Lung (tissue), 12 donors: ENCODE data around the gene BBOX1. TPM values are rescaled to one million over a fixed set of nuclear protein-coding genes. Genes with fewer than 3 reads are reported as not detected.

Experiments
- ATAC-seq: fragments of 200-7000 bp; cut with Tn5 transposase; one replicate; pipeline ENCODE4 v1.9.1; 2020; ENCODE audit warnings: moderate number of reproducible peaks; ENCODE audit not compliant: insufficient read depth, low FRiP score
- DNase-seq, 3 donors: peaks; one replicate each; pipeline ENCODE4 v3.0.0-alpha.2; 2013 to 2017
- H3K27ac ChIP-seq, 2 donors: one replicate each; pipeline ENCODE4 v1.5.1; 2013; ENCODE audit warnings: mild to moderate bottlenecking in 2 of 2, moderate library complexity in 2 of 2, control low read depth in 1 of 2, inconsistent platforms in 1 of 2, low read depth in 1 of 2, low read length in 1 of 2
- H3K27me3 ChIP-seq, 3 donors: one replicate each; pipeline ENCODE4 v1.5.1; 2013; ENCODE audit warnings: low read length in 2 of 3; ENCODE audit not compliant: control insufficient read depth in 3 of 3, insufficient read depth in 3 of 3
- H3K36me3 ChIP-seq, 4 donors: one replicate each; pipeline ENCODE4 v1.5.1; 2013; ENCODE audit warnings: low read length in 4 of 4, mild to moderate bottlenecking in 1 of 4, moderate library complexity in 1 of 4; ENCODE audit not compliant: control insufficient read depth in 4 of 4, insufficient read depth in 4 of 4
- H3K4me1 ChIP-seq, 5 donors: one replicate each; pipeline ENCODE4 v1.5.1; 2013; ENCODE audit warnings: low read length in 5 of 5, mild to moderate bottlenecking in 2 of 5, moderate library complexity in 1 of 5; ENCODE audit not compliant: control insufficient read depth in 5 of 5, insufficient read depth in 5 of 5
- H3K4me3 ChIP-seq: one replicate; pipeline ENCODE4 v1.5.1; 2013; ENCODE audit warnings: mild to moderate bottlenecking, control low read depth, moderate library complexity
- H3K9ac ChIP-seq, 2 donors: one replicate each; pipeline ENCODE4 v1.5.1; 2013; ENCODE audit warnings: low read length in 2 of 2, control low read depth in 1 of 2; ENCODE audit not compliant: insufficient read depth in 1 of 2
- H3K9me3 ChIP-seq, 4 donors: one replicate each; pipeline ENCODE4 v1.5.1; 2013; ENCODE audit warnings: low read length in 3 of 4, mild to moderate bottlenecking in 1 of 4, moderate library complexity in 1 of 4; ENCODE audit not compliant: control insufficient read depth in 4 of 4, insufficient read depth in 3 of 4
- CTCF ChIP-seq: IDR thresholded peaks from 2 replicates; pipeline ENCODE4 v1.5.1; 2012; ENCODE audit warnings: mild to moderate bottlenecking; ENCODE audit errors: control extremely low read depth, extremely low read depth
- WGBS, 2 donors: extraction: QIAGEN DNeasy Blood & Tissue Kit; methylation state at CpG; one replicate each; pipeline ENCODE4 v1.1.7; 2013; 5-methylcytosine and 5-hydroxymethylcytosine counted together
- polyA plus RNA-seq, 2 donors: library from polyadenylated mRNA; stranded (reverse); fragments of 200-250 nt; gene quantifications; one replicate each; pipeline ENCODE4 v1.2.1, GENCODE V29; 2013
- total RNA-seq, 2 donors: library from RNA; depleted of rRNA in 1 of 2; stranded (reverse); fragments of >200 nt in 1 of 2; gene quantifications; one replicate each; pipeline ENCODE4 v1.2.1, GENCODE V29; 2014 to 2021
- donor health status: control.
- donor health status: control.
- donor health status: Bipolar disorder and iron deficiency.
- donor health status: healthy.
- donor health status: DM: yes; HTN: yes; CAD: no.

Gene BBOX1
- total and polyA plus RNA-seq, 4 donors = 0.08 to 1.9 (median 0.69) TPM

DNA sequence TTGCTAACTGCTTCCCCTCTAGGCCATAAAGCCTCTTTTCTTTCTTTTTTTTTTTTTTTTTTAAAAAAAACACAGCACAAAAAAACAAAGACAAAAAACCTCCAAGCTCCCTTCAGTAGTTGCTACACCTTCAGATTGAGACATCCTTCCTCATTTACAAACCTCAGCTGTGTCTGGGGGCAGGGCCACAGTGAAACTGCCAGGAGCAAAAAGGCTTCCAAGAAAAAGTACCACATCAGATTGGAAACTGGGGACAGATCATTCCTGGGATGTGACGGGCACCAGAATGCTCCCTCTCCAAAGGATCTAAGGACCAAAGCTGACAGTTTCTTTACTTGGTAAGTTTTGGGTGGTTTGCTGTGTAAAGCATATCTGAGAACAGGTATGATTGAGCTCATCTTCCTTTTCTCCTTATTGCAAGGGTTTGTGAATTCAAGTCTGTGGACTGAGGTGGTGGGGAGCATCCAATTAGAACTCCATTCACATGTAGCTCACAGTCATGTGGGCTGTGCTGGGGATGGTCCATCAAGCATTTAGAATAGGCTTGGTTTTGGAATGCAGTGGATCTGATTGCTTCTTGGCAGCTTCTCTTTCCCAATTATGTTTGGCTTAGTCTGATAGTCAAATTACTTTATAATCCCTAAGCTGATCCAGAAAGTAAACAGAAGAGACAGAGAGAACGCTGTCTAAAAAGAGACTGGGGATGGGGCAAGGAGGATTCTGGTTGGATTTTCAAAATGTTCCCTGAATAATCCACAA is 705 bp downstream of the BBOX1 start:
- DNase-seq = peak; percentile 24 to 82 (median 76)
- Histone ChIP-seq H3K4me3 (no peak overlapping the region), H3K9ac (no peak overlapping the region), H3K27ac (no peak overlapping the region), H3K9me3 (peaks cover 0 to 5% (median 0%) of the 10 kb centered on the region in 4 donors), H3K27me3 (no peaks in the 10 kb centered on the region), H3K4me1 (peaks cover 0 to 22% (median 0%) of the 10 kb centered on the region in 5 donors), H3K36me3 (no peaks in the 10 kb centered on the region)
- WGBS, 2 donors = 72 to 73% methylated on average over 2 of the region's 2 CpGs
- ATAC-seq = no peak
- TF ChIP-seq CTCF = no peak

DNA sequence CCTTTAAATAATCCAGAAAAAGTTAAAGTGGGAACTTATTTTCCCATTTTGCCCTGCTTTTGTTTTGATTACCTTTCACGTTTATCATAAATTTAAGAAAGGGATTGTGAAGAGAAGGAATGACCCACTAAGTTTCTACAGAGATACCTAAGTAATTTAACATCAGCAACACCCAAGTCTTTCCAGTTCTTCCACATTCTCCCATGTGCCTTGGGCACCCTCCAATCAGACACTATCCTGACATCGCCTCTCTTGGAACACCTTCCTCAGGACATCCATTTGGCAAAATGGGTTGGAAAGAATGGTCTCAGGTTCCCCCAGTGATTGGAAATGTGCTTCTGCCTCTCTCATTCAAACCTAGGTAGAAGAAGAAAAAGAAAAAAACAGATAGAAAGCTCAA is 6.3 kb downstream of the BBOX1 start:
- ATAC-seq (no peak), DNase-seq (no peak)
- 66 to 85% methylated on average over 2 of the region's 2 CpGs for WGBS, 2 donors
- Histone ChIP-seq H3K27ac (no peak overlapping the region), H3K9ac (no peak overlapping the region), H3K36me3 (no peaks in the 10 kb centered on the region), H3K9me3 (peaks cover 0 to 6% (median 1%) of the 10 kb centered on the region in 4 donors), H3K4me3 (no peak overlapping the region), H3K27me3 (no peaks in the 10 kb centered on the region), H3K4me1 (peaks cover 0 to 4% (median 0%) of the 10 kb centered on the region in 5 donors)
- TF ChIP-seq CTCF = no peak

GRCh38 chr11:27052668-27053067 is 12.1 kb downstream of the BBOX1 start:
- Histone ChIP-seq H3K27ac (no peak overlapping the region), H3K9me3 (peaks cover 0 to 6% (median 1%) of the 10 kb centered on the region in 4 donors), H3K36me3 (no peaks in the 10 kb centered on the region), H3K4me3 (no peak overlapping the region), H3K9ac (no peak overlapping the region), H3K4me1 (no peaks in the 10 kb centered on the region), H3K27me3 (peaks cover 0 to 5% (median 0%) of the 10 kb centered on the region in 3 donors)
- no peak for TF ChIP-seq CTCF
- WGBS, 2 donors = 86 to 87% methylated on average over 1 of the region's 1 CpG
- DNase-seq (peak in 1 of 3 donors; percentile 25), ATAC-seq (no peak)
